ENCODE measurements around the gene GRK2.
A peak's percentile ranks its signal among the peaks of the same experiment; 100 is the strongest.

Gene GRK2

GRCh38 chr11:67301313-67301921, 35.1 kb downstream of the GRK2 start:
- TF ChIP-seq, protein P1, sequence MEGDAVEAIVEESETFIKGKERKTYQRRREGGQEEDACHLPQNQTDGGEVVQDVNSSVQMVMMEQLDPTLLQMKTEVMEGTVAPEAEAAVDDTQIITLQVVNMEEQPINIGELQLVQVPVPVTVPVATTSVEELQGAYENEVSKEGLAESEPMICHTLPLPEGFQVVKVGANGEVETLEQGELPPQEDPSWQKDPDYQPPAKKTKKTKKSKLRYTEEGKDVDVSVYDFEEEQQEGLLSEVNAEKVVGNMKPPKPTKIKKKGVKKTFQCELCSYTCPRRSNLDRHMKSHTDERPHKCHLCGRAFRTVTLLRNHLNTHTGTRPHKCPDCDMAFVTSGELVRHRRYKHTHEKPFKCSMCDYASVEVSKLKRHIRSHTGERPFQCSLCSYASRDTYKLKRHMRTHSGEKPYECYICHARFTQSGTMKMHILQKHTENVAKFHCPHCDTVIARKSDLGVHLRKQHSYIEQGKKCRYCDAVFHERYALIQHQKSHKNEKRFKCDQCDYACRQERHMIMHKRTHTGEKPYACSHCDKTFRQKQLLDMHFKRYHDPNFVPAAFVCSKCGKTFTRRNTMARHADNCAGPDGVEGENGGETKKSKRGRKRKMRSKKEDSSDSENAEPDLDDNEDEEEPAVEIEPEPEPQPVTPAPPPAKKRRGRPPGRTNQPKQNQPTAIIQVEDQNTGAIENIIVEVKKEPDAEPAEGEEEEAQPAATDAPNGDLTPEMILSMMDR (conservative IDR thresholded peaks at IDR 0.05): no peak
- H3K27ac ChIP-seq: peak overlapping the region; percentile 96

- peak overlapping the region; percentile 96 for H3K27ac ChIP-seq
- TF ChIP-seq, protein P1 (conservative IDR thresholded peaks at IDR 0.05): no peak
Observed at GRCh38 chr11:67301951-67302516, 35.8 kb downstream of the GRK2 start.

- peak overlapping the region; percentile 96 for H3K27ac ChIP-seq
- TF ChIP-seq, protein P1 (conservative IDR thresholded peaks at IDR 0.05): no peak
Observed at GRCh38 chr11:67302571-67303131, 36.4 kb downstream of the GRK2 start.

GRCh38 chr11:67303132-67303834, 37.0 kb downstream of the GRK2 start, which contains the start of gene SSH3:
SSH3 (plus strand) TSS chr11:67303530; CDS start chr11:67303626, 96 bp downstream.
- TF ChIP-seq, protein P1 (conservative IDR thresholded peaks at IDR 0.05): no peak
- H3K27ac ChIP-seq: peak within 1 kb of the TSS; percentile 96

- H3K27ac ChIP-seq: peak overlapping the region; percentile 96
- TF ChIP-seq, protein P1 (conservative IDR thresholded peaks at IDR 0.05): no peak
Observed at GRCh38 chr11:67303835-67304411, 37.6 kb downstream of the GRK2 start.

GRCh38 chr11:67304511-67305113, 38.3 kb downstream of the GRK2 start:
- TF ChIP-seq, protein P1 (conservative IDR thresholded peaks at IDR 0.05): no peak
- H3K27ac ChIP-seq: peak overlapping the region; percentile 96
